HEK293T (cell line): ENCODE measurements around the gene ATPAF2.

Experiments
- CTCF ChIA-PET: fragments of 350-600 bp; formaldehyde crosslinking; extraction: SDS; loops from one replicate; lab custom pipeline; 2021; ENCODE audit warnings: antibody characterized with exemption, inconsistent platforms; lab: Yijun Ruan, JAX
- POLR2A ChIA-PET: fragments of 350-600 bp; formaldehyde crosslinking; extraction: SDS; loops from one replicate; lab custom pipeline; 2020; ENCODE audit warnings: antibody characterized with exemption, inconsistent platforms; lab: Yijun Ruan, JAX
- DNase-seq: peaks from one replicate; pipeline ENCODE4 v3.0.0; 2012; ENCODE audit warnings: mixed read lengths; ENCODE audit errors: extremely low spot score
- ARNT ChIP-seq: fragments of 450-650 bp; IDR thresholded peaks from 2 replicates; pipeline ENCODE4 v1.6.1; 2017; ENCODE audit warnings: mild to moderate bottlenecking
- BHLHE40 ChIP-seq: fragments of 450-650 bp; IDR thresholded peaks from 2 replicates; pipeline ENCODE4 v1.6.1; 2016; ENCODE audit warnings: mild to moderate bottlenecking, moderate library complexity, borderline replicate concordance
- CTBP1 ChIP-seq: fragments of 450-650 bp; IDR thresholded peaks from 2 replicates; pipeline ENCODE4 v1.6.1; 2016; ENCODE audit warnings: borderline replicate concordance
- ELF4 ChIP-seq: fragments of 450-650 bp; IDR thresholded peaks from 2 replicates; pipeline ENCODE4 v1.6.1; 2017; ENCODE audit warnings: antibody characterized with exemption
- FOXA1 ChIP-seq: fragments of 450-650 bp; IDR thresholded peaks from 2 replicates; pipeline ENCODE4 v1.6.1; 2016; ENCODE audit warnings: mild to moderate bottlenecking
- FOXK2 ChIP-seq: fragments of 450-650 bp; IDR thresholded peaks from 2 replicates; pipeline ENCODE4 v1.6.1; 2016; ENCODE audit warnings: mild to moderate bottlenecking
- FOXM1 ChIP-seq: fragments of 450-650 bp; IDR thresholded peaks from 2 replicates; pipeline ENCODE4 v1.6.1; 2017; ENCODE audit warnings: mild to moderate bottlenecking, borderline replicate concordance
- HDGF ChIP-seq: fragments of 450-650 bp; IDR thresholded peaks from 2 replicates; pipeline ENCODE4 v1.6.1; 2017; ENCODE audit warnings: antibody characterized with exemption, borderline replicate concordance
- L3MBTL2 ChIP-seq: fragments of 450-650 bp; conservative IDR thresholded peaks from 2 replicates; pipeline ENCODE4 v1.6.1; 2016; ENCODE audit warnings: mild to moderate bottlenecking
- LEF1 ChIP-seq: fragments of 450-650 bp; IDR thresholded peaks from 2 replicates; pipeline ENCODE4 v1.6.1; 2017; ENCODE audit warnings: mild to moderate bottlenecking, borderline replicate concordance
- NFRKB ChIP-seq: fragments of 450-650 bp; IDR thresholded peaks from 2 replicates; pipeline ENCODE4 v1.6.1; 2016; ENCODE audit warnings: mild to moderate bottlenecking, moderate library complexity
- SP1 ChIP-seq: fragments of 450-650 bp; IDR thresholded peaks from 2 replicates; pipeline ENCODE4 v1.6.1; 2017
- SUZ12 ChIP-seq: fragments of 450-650 bp; IDR thresholded peaks from 2 replicates; pipeline ENCODE4 v1.6.1; 2016; ENCODE audit warnings: mild to moderate bottlenecking
- TARDBP ChIP-seq: fragments of 450-650 bp; IDR thresholded peaks from 2 replicates; pipeline ENCODE4 v1.6.1; 2016
- ZNF384 ChIP-seq: fragments of 450-650 bp; IDR thresholded peaks from 2 replicates; pipeline ENCODE4 v1.6.1; 2016
- TF ChIP-seq, protein P1 (sequence below): fragments of 450-650 bp; IDR thresholded peaks from 2 replicates; pipeline ENCODE4 v1.6.1; 2016

ATPAF2 gene

GRCh38 chr17:17982801-17983200 is 56.2 kb downstream of the ATPAF2 start:
- TF ChIP-seq FOXM1: no peak
- TF ChIP-seq TARDBP: no peak
- no peak for TF ChIP-seq SP1
- no peak for TF ChIP-seq SUZ12
- TF ChIP-seq NFRKB: no peak
- TF ChIP-seq ZNF384: no peak
- no peak for TF ChIP-seq ARNT
- TF ChIP-seq, protein P1, sequence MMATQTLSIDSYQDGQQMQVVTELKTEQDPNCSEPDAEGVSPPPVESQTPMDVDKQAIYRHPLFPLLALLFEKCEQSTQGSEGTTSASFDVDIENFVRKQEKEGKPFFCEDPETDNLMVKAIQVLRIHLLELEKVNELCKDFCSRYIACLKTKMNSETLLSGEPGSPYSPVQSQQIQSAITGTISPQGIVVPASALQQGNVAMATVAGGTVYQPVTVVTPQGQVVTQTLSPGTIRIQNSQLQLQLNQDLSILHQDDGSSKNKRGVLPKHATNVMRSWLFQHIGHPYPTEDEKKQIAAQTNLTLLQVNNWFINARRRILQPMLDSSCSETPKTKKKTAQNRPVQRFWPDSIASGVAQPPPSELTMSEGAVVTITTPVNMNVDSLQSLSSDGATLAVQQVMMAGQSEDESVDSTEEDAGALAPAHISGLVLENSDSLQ: no peak
- TF ChIP-seq FOXA1: no peak
- TF ChIP-seq LEF1: no peak
- TF ChIP-seq BHLHE40: no peak
- no peak for TF ChIP-seq ELF4
- TF ChIP-seq HDGF: no peak
- TF ChIP-seq CTBP1: no peak
- TF ChIP-seq FOXK2: no peak
- TF ChIP-seq L3MBTL2: no peak
- ChIA-PET POLR2A (interaction anchor here (3.6 kb wide), 1 partner anchor 10 kb away, joined by 16 read pairs; the partner anchor contains the start of genes DRC3 and TOM1L2), CTCF (interaction anchor here (1.2 kb wide), 1 partner anchor 46 kb away, joined by 3 read pairs; no protein-coding TSS in a partner anchor)
- no peak for DNase-seq

- POLR2A ChIA-PET: interaction anchor here (1.2 kb wide), 1 partner anchor 9 kb away, joined by 5 read pairs; the partner anchor contains the start of genes DRC3 and TOM1L2
- CTCF ChIA-PET: no interaction called here
- DNase-seq: no peak
- TF ChIP-seq L3MBTL2: no peak
- no peak for TF ChIP-seq FOXM1
- TF ChIP-seq ELF4: no peak
- no peak for TF ChIP-seq NFRKB
- TF ChIP-seq FOXA1: no peak
- no peak for TF ChIP-seq BHLHE40
- TF ChIP-seq HDGF: no peak
- no peak for TF ChIP-seq CTBP1
- no peak for TF ChIP-seq ZNF384
- TF ChIP-seq LEF1: no peak
These were observed 57.6 kb downstream of the ATPAF2 start for GRCh38 chr17:17981330-17981729.

GRCh38 chr17:17979778-17980177 is 59.2 kb downstream of the ATPAF2 start:
- TF ChIP-seq ZNF384 (no peak), L3MBTL2 (no peak), CTBP1 (no peak), SP1 (no peak), SUZ12 (no peak), HDGF (no peak), BHLHE40 (no peak), ELF4 (no peak), LEF1 (no peak), FOXM1 (no peak), FOXA1 (no peak), ARNT (no peak), TARDBP (no peak), NFRKB (no peak), FOXK2 (no peak)
- TF ChIP-seq, protein P1: no peak
- no peak for DNase-seq
- ChIA-PET POLR2A (no interaction called here), CTCF (interaction anchor here (0.7 kb wide), 2 partner anchors 12 to 36 kb away, joined by 4 read pairs; no protein-coding TSS in a partner anchor)

DNA sequence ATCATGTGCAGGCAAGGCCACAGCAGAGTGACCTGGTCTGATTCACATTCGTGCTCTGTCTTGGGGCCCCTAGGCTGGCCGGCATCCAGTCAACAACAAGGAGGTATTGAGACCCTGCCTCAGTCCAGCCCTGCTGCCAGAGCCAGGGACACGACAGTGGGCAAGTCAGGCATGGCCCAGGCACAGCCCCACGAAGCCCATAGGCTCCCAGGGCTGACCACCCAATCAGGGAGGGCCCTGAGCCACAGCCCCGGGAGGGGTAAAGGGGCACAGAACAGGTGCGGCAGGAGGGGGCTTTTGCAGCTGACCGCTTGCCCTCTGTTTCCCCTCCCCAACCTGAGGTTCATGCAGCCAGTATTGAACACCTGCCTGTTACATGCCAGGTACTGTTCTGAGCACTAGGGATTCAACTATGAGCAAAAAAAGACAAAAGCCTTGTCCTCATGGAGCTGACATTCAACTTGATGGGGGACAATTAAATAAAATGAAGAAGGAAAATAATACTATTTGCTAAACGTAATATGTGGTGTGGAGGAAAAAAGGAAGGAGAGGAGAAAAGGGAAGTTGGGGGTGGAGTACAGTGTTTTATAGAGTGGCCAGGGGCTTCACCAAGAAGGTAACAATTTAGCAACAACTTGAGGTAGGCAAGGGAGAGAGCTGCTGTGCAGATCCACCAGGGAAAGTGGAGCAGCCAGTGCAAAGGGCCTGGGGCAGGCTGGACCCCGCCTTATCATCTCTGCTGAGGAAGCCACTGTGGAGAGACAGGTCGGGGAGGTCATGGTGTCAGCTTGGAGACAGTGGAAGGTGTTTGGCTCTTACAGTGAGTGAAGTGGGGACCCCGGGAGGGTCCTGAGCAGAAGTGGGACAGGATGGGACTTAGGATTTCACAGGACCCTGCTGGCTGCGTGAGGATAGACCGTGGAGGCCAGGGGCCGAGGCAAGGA is 60.2 kb downstream of the ATPAF2 start:
- CTCF ChIA-PET: no interaction called here
- POLR2A ChIA-PET: no interaction called here
- DNase-seq: no peak
- TF ChIP-seq BHLHE40: no peak
- no peak for TF ChIP-seq NFRKB
- no peak for TF ChIP-seq TARDBP
- no peak for TF ChIP-seq FOXM1
- no peak for TF ChIP-seq SUZ12
- TF ChIP-seq FOXA1: no peak
- TF ChIP-seq FOXK2: no peak
- TF ChIP-seq LEF1: no peak
- TF ChIP-seq ELF4: no peak
- no peak for TF ChIP-seq HDGF
- TF ChIP-seq CTBP1: no peak
- TF ChIP-seq SP1: no peak
- TF ChIP-seq ARNT: no peak
- no peak for TF ChIP-seq L3MBTL2

GRCh38 chr17:17976931-17977570 is 61.9 kb downstream of the ATPAF2 start:
- no peak for DNase-seq
- CTCF ChIA-PET: interaction anchor here (0.5 kb wide), 1 partner anchor 53 kb away, joined by 3 read pairs; no protein-coding TSS in a partner anchor
- POLR2A ChIA-PET: no interaction called here
- TF ChIP-seq ARNT (no peak), NFRKB (no peak), ELF4 (no peak)
